HepG2 (cell line): ENCODE results near the gene PIKFYVE. TPM values are rescaled to one million over a fixed set of nuclear protein-coding genes. Genes with fewer than 3 reads are reported as not detected.
A peak's percentile ranks its signal among the peaks of the same experiment; 100 is the strongest.

Experiments used
- ATAC-seq: fragments of 200-7000 bp; cut with Tn5 transposase; 3 replicates; pipeline ENCODE4 v1.9.1; 2020; ENCODE audit warnings: mild to moderate bottlenecking, moderate library complexity
- BruUV-seq: library from RNA; stranded (reverse); fragments of 400-500 nt; replicated peaks from 2 replicates; lab custom pipeline; 2021; lab: Mats Ljungman, UMichigan
- CTCF ChIA-PET: fragments of 300-600 bp; formaldehyde crosslinking; extraction: SDS; loops from one replicate; lab custom pipeline; 2021; ENCODE audit warnings: low total read pairs, inconsistent platforms, low intra/inter-chr PET ratio; lab: Yijun Ruan, JAX
- POLR2A ChIA-PET: fragments of 350-600 bp; sonication (Branson Sonifier 250); formaldehyde crosslinking; loops from one replicate; lab custom pipeline; 2020; ENCODE audit warnings: antibody characterized with exemption, inconsistent platforms; lab: Yijun Ruan, JAX
- DNase-seq: peaks from one replicate; pipeline ENCODE4 v3.0.0-alpha.2; 2015; ENCODE audit warnings: low spot score
- FAIRE-seq: peaks from 3 replicates; lab custom pipeline; 2011; peaks lifted over from hg19 to GRCh38; lab: Jason Lieb, UNC
- H2AFZ ChIP-seq: one replicate; pipeline ENCODE4 v1.6.1; 2011; ENCODE audit warnings: low read length, inconsistent platforms
- H3K27ac ChIP-seq: fragments of 300-600 bp; 3 replicates; pipeline ENCODE4 v1.8.0; 2011; ENCODE audit warnings: mixed run types, mild to moderate bottlenecking, mixed read lengths, low read length, inconsistent platforms; ENCODE audit not compliant: insufficient read depth; ENCODE audit errors: extremely low read length
- H3K27me3 ChIP-seq, 2 experiments: fragments of 200-600 bp in 1 of 2; 2 replicates in 1 of 2; 3 replicates in 1 of 2; pipeline versions ENCODE4 v1.6.0 to v1.8.0; 2011; ENCODE audit warnings: low read length in 2 of 2, mild to moderate bottlenecking in 2 of 2, moderate library complexity in 2 of 2, inconsistent platforms in 1 of 2; ENCODE audit not compliant: insufficient read depth in 2 of 2, control insufficient read depth in 1 of 2
- H3K36me3 ChIP-seq, 2 experiments: fragments of 200-600 bp in 1 of 2; replicated peaks in 1 of 2; 2 replicates in 1 of 2; 3 replicates in 1 of 2; pipeline versions ENCODE4 v1.5.1 to v1.8.0; 2011; ENCODE audit warnings: low read length in 2 of 2, inconsistent platforms in 1 of 2; ENCODE audit not compliant: insufficient read depth in 2 of 2, control insufficient read depth in 1 of 2
- H3K4me1 ChIP-seq: 2 replicates; pipeline ENCODE4 v1.5.1; 2012; ENCODE audit warnings: low read length, inconsistent platforms; ENCODE audit not compliant: insufficient read depth
- H3K4me2 ChIP-seq: 2 replicates; pipeline ENCODE4 v1.6.0; 2011; ENCODE audit warnings: low read depth, low read length, inconsistent platforms
- H3K4me3 ChIP-seq, 3 experiments: fragments of 200-600 bp in 1 of 3; sonication (generic), shearing (Covaris generic) in 1 of 3; replicated peaks in 1 of 3; 2 replicates each; pipeline ENCODE4 v1.5.1; 2011 to 2016; ENCODE audit warnings: low read length in 3 of 3, inconsistent platforms in 2 of 3, low read depth in 2 of 3, mild to moderate bottlenecking in 2 of 3, control low read depth in 1 of 3, mixed read lengths in 1 of 3; ENCODE audit not compliant: insufficient read depth in 1 of 3
- H3K79me2 ChIP-seq: one replicate; pipeline ENCODE4 v1.6.1; 2011; ENCODE audit warnings: low read length, inconsistent platforms; ENCODE audit not compliant: insufficient read depth
- H3K9ac ChIP-seq: 2 replicates; pipeline ENCODE4 v1.6.0; 2011; ENCODE audit warnings: mild to moderate bottlenecking, low read depth, low read length, inconsistent platforms; ENCODE audit not compliant: insufficient read depth
- H3K9me3 ChIP-seq: 2 replicates; pipeline ENCODE4 v1.5.1; 2012; ENCODE audit warnings: mild to moderate bottlenecking, low read length
- H4K20me1 ChIP-seq: 2 replicates; pipeline ENCODE4 v1.6.0; 2011; ENCODE audit warnings: inconsistent platforms, mild to moderate bottlenecking, low read length, moderate library complexity; ENCODE audit not compliant: insufficient read depth
- HNRNPL ChIP-seq: fragments of 200-400 bp; formaldehyde crosslinking; IDR thresholded peaks from 2 replicates; pipeline ENCODE4 v1.6.1; 2017; ENCODE audit warnings: mild to moderate bottlenecking, low read depth, low read length
- HOXA9 ChIP-seq: sonication (generic); formaldehyde crosslinking; IDR thresholded peaks from 2 replicates; pipeline ENCODE4 v1.8.1; 2022; ENCODE audit warnings: missing genetic modification reagents, mild to moderate bottlenecking, moderate library complexity, borderline replicate concordance
- POLR2A ChIP-seq, 2 experiments: IDR thresholded peaks; 2 replicates each; pipeline ENCODE4 v1.6.1; 2011; ENCODE audit warnings: low read depth in 2 of 2, low read length in 2 of 2, mild to moderate bottlenecking in 1 of 2, moderate library complexity in 1 of 2; ENCODE audit not compliant: insufficient read depth in 1 of 2
- TAF1 ChIP-seq: sonication (generic); formaldehyde crosslinking; IDR thresholded peaks from 2 replicates; pipeline ENCODE4 v1.4.0; 2020; ENCODE audit warnings: missing genetic modification reagents
- WIZ ChIP-seq: sonication (generic); formaldehyde crosslinking; IDR thresholded peaks from 2 replicates; pipeline ENCODE4 v1.5.1; 2020; ENCODE audit warnings: mild to moderate bottlenecking, missing genetic modification reagents
- ZBTB10 ChIP-seq: sonication (generic); formaldehyde crosslinking; IDR thresholded peaks from 2 replicates; pipeline ENCODE4 v1.4.0; 2020; ENCODE audit warnings: missing genetic modification reagents, borderline replicate concordance
- ZFP37 ChIP-seq: sonication (generic); formaldehyde crosslinking; IDR thresholded peaks from 2 replicates; pipeline ENCODE4 v1.4.0; 2020; ENCODE audit warnings: missing genetic modification reagents, borderline replicate concordance
- ZNF224 ChIP-seq: sonication (generic); formaldehyde crosslinking; IDR thresholded peaks from 2 replicates; pipeline ENCODE4 v1.5.0; 2020; ENCODE audit warnings: mild to moderate bottlenecking, missing genetic modification reagents
- ZNF282 ChIP-seq: fragments of 450-650 bp; IDR thresholded peaks from 2 replicates; pipeline ENCODE4 v1.6.1; 2018; ENCODE audit not compliant: partially characterized antibody
- ZNF367 ChIP-seq: sonication (generic); formaldehyde crosslinking; IDR thresholded peaks from 2 replicates; pipeline ENCODE4 v1.4.0; 2020; ENCODE audit warnings: missing genetic modification reagents, borderline replicate concordance
- ZSCAN12 ChIP-seq: sonication (generic); formaldehyde crosslinking; IDR thresholded peaks from 2 replicates; pipeline ENCODE4 v1.9.0; 2021; ENCODE audit warnings: mild to moderate bottlenecking, missing genetic modification reagents
- WGBS: methylation state at CpG from one replicate; pipeline ENCODE4 v1.1.6; 2017; ENCODE audit warnings: low lambda C conversion rate; 5-methylcytosine and 5-hydroxymethylcytosine counted together
- in situ Hi-C: cut with HindIII; loops from 2 replicates; pipeline ENCODE4 v1.10.0; 2017; ENCODE audit warnings: low pct_unique_long_range_greater_than_20kb; ENCODE audit not compliant: extremely low pct_ligation_motif_present
- intact Hi-C: fragments of 100-400 bp; cut with micrococcal nuclease; formaldehyde crosslinking; loops from one replicate; pipeline ENCODE4 v1.10.0; 2022; ENCODE audit not compliant: unreplicated experiment
- polyA plus RNA-seq, 8 experiments: library from polyadenylated mRNA; depleted of rRNA in 3 of 8; stranded (reverse) in 7 of 8; unstranded in 1 of 8; fragments of >200 nt; fragmentation: Illumina TruSeq in 4 of 8; extraction: Trizol in 4 of 8; gene quantifications; 2 replicates each; pipeline versions ENCODE4 v1.2.1 to v1.2.3, GENCODE V29; 2011 to 2016; ENCODE audit warnings: low read depth in 4 of 8, missing spikeins in 1 of 8, mixed read lengths in 1 of 8; ENCODE audit not compliant: insufficient read depth in 1 of 8
- total RNA-seq, 5 experiments: library from RNA; depleted of rRNA; stranded (reverse); fragments of >200 nt; fragmentation: Illumina TruSeq; extraction: Trizol; gene quantifications; 2 replicates each; pipeline ENCODE4 v1.2.3, GENCODE V29; 2016; ENCODE audit warnings: low read depth in 1 of 5
- TF ChIP-seq, protein P1 (sequence below), 2 experiments: fragments of 450-650 bp in 1 of 2; sonication (generic) in 1 of 2; formaldehyde crosslinking in 1 of 2; IDR thresholded peaks; 2 replicates each; pipeline versions ENCODE4 v1.6.1 to v1.8.0; 2016 to 2022; ENCODE audit warnings: antibody characterized with exemption in 1 of 2, mild to moderate bottlenecking in 1 of 2, missing genetic modification reagents in 1 of 2

The PIKFYVE gene
- total and polyA plus RNA-seq, 2 of the 13 experiments (the other 11 are each of a cell fraction or from before 2014, with no cell fraction given), result 20.2 to 21.7 TPM

DNA sequence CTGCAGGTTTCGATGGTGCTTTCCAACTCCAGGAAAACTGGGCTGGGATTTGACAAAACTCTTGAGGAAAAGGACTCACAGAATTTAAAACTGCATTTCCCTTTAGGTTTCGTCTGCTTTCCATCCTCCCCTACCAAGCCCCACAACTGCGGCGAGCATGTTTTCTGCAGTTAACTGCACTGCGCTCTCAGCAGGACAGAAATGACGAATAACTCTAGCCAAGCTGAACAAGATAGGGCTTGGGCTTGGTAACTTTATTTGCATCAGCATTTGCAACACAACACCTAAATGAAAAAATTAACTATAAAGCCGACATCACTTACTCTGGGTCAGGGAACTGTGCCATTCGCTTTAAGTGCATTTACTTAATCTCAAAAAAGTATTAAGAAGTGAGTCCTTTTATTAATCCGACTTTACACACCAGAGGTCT lies 669 bp upstream of the PIKFYVE start:
- Histone ChIP-seq H3K9ac (peak overlapping the region; percentile 86), H3K27me3 (no peaks in the 10 kb centered on the region; a peak in 1 of 5 replicates), H3K4me1 (peaks cover 45% of the 10 kb centered on the region), H3K4me3 (peak overlapping the region; percentile 71 to 87 (median 86)), H4K20me1 (peaks cover 8% of the 10 kb centered on the region; the same call in 1 of the 2 replicates), H3K27ac (peak overlapping the region; percentile 79), H2AFZ (peak overlapping the region; percentile 88), H3K4me2 (peak overlapping the region; percentile 86), H3K79me2 (peaks cover 39% of the 10 kb centered on the region), H3K36me3 (no peaks in the 10 kb centered on the region), H3K9me3 (no peaks in the 10 kb centered on the region)
- WGBS, result 0% methylated on average over 9 of the region's 9 CpGs
- in situ Hi-C loops, result loop anchor here (25.0 kb wide), 1 partner anchor 553 kb away; the partner anchor contains the start of gene CCNYL1
- FAIRE-seq (peak; percentile 50), ATAC-seq (peak; percentile 52), DNase-seq (peak; percentile 30)
- intact Hi-C loops, result loop anchor here (1.0 to 5.0 kb wide), 2 partner anchors 518 to 640 kb away; partner anchors contain the start of gene METTL21A
- BruUV-seq, result no TSS peak
- ChIA-PET POLR2A (interaction anchor here (0.6 to 6.6 kb wide), 10 partner anchors 9 to 736 kb away, joined by 3 to 145 read pairs (median 6); partner anchors contain the start of genes CCNYL1, CREB1, IDH1 and METTL21A), CTCF (interaction anchor here (1.0 to 1.4 kb wide), 2 partner anchors 10 to 11 kb away, joined by 3 to 4 read pairs; partner anchors contain the start of gene IDH1)
- TF ChIP-seq, protein P1, sequence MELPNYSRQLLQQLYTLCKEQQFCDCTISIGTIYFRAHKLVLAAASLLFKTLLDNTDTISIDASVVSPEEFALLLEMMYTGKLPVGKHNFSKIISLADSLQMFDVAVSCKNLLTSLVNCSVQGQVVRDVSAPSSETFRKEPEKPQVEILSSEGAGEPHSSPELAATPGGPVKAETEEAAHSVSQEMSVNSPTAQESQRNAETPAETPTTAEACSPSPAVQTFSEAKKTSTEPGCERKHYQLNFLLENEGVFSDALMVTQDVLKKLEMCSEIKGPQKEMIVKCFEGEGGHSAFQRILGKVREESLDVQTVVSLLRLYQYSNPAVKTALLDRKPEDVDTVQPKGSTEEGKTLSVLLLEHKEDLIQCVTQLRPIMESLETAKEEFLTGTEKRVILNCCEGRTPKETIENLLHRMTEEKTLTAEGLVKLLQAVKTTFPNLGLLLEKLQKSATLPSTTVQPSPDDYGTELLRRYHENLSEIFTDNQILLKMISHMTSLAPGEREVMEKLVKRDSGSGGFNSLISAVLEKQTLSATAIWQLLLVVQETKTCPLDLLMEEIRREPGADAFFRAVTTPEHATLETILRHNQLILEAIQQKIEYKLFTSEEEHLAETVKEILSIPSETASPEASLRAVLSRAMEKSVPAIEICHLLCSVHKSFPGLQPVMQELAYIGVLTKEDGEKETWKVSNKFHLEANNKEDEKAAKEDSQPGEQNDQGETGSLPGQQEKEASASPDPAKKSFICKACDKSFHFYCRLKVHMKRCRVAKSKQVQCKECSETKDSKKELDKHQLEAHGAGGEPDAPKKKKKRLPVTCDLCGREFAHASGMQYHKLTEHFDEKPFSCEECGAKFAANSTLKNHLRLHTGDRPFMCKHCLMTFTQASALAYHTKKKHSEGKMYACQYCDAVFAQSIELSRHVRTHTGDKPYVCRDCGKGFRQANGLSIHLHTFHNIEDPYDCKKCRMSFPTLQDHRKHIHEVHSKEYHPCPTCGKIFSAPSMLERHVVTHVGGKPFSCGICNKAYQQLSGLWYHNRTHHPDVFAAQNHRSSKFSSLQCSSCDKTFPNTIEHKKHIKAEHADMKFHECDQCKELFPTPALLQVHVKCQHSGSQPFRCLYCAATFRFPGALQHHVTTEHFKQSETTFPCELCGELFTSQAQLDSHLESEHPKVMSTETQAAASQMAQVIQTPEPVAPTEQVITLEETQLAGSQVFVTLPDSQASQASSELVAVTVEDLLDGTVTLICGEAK (IDR thresholded peaks at IDR 0.05), result peak; percentile 19; the same call in 1 of the 2 replicates
- TF ChIP-seq, protein P1 (CRISPR knock-in tag; IDR thresholded peaks at IDR 0.05), result peak; percentile 94
- no peak for TF ChIP-seq ZNF282
- TF ChIP-seq HOXA9 (CRISPR knock-in tag), result no peak
- TF ChIP-seq ZSCAN12 (CRISPR knock-in tag), result no peak
- no peak for TF ChIP-seq ZFP37
- peak in 1 of 2 experiments; percentile 23; a peak in 1 of 4 replicates for TF ChIP-seq POLR2A (IDR thresholded peaks at IDR 0.05; ENCODE audit: insufficient read depth in 1 of 2, low read depth in 2 of 2, low read length in 2 of 2)
- no peak for TF ChIP-seq ZBTB10 (CRISPR knock-in tag)
- TF ChIP-seq ZNF224 (CRISPR knock-in tag), result no peak
- TF ChIP-seq WIZ (CRISPR knock-in tag), result no peak
- TF ChIP-seq ZNF367, result no peak
- no peak for TF ChIP-seq TAF1 (CRISPR knock-in tag)
- no peak for TF ChIP-seq HNRNPL
